Effector CD8-positive, alpha-beta T cell (primary cell): ENCODE measurements around the gene COL27A1.

Source experiments
- DNase-seq: peaks from one replicate; lab custom pipeline; 2025; lab: John Stamatoyannopoulos, UW

COL27A1 gene

GRCh38 chr9:114341152-114341830 is 186.0 kb downstream of the COL27A1 start:
- DNase-seq, result no peak

- no peak for DNase-seq
These were observed 186.7 kb downstream of the COL27A1 start for GRCh38 chr9:114341991-114342390.

- DNase-seq, result no peak
These were observed 187.6 kb downstream of the COL27A1 start for GRCh38 chr9:114342755-114343440.

GRCh38 chr9:114343471-114344187 is 188.3 kb downstream of the COL27A1 start:
- DNase-seq, result no peak

GRCh38 chr9:114344188-114344566 is 188.8 kb downstream of the COL27A1 start:
- no peak for DNase-seq

- DNase-seq, result no peak
These were observed 189.4 kb downstream of the COL27A1 start for GRCh38 chr9:114344692-114345091.

- no peak for DNase-seq
These were observed 190.2 kb downstream of the COL27A1 start for GRCh38 chr9:114345493-114346065.

GRCh38 chr9:114346146-114346545 is 190.8 kb downstream of the COL27A1 start:
- DNase-seq, result no peak

GRCh38 chr9:114347675-114348074 is 192.3 kb downstream of the COL27A1 start:
- DNase-seq, result no peak

GRCh38 chr9:114348261-114348905 is 193.0 kb downstream of the COL27A1 start:
- DNase-seq, result no peak

GRCh38 chr9:114348906-114349482 is 193.7 kb downstream of the COL27A1 start:
- peak; percentile 40 for DNase-seq

- DNase-seq, result no peak
These were observed 194.6 kb downstream of the COL27A1 start for GRCh38 chr9:114349713-114350480.

- no peak for DNase-seq
These were observed 195.5 kb downstream of the COL27A1 start for GRCh38 chr9:114350636-114351401.

GRCh38 chr9:114351932-114352331 is 196.6 kb downstream of the COL27A1 start:
- DNase-seq, result no peak

- DNase-seq, result no peak
These were observed 200.5 kb downstream of the COL27A1 start for GRCh38 chr9:114355821-114356220.

GRCh38 chr9:114356792-114357191 is 201.5 kb downstream of the COL27A1 start:
- no peak for DNase-seq

- no peak for DNase-seq
These were observed 202.0 kb downstream of the COL27A1 start for GRCh38 chr9:114357360-114357759.

GRCh38 chr9:114357911-114358328 is 202.6 kb downstream of the COL27A1 start:
- no peak for DNase-seq

- no peak for DNase-seq
These were observed 204.5 kb downstream of the COL27A1 start for GRCh38 chr9:114359801-114360200.

- DNase-seq, result no peak
These were observed 206.2 kb downstream of the COL27A1 start for GRCh38 chr9:114361542-114361941.
